Activated CD8-positive, alpha-beta memory T cell treated with anti-CD3 and anti-CD28 coated beads for 48 hours (primary cell): ENCODE measurements around the gene CHST12.

ENCODE experiments used
- DNase-seq, 3 experiments: peaks; one replicate each; pipeline ENCODE4 v3.0.0-alpha.2; 2020; ENCODE audit warnings: low read depth in 2 of 3, low spot score in 2 of 3

Gene CHST12

DNA sequence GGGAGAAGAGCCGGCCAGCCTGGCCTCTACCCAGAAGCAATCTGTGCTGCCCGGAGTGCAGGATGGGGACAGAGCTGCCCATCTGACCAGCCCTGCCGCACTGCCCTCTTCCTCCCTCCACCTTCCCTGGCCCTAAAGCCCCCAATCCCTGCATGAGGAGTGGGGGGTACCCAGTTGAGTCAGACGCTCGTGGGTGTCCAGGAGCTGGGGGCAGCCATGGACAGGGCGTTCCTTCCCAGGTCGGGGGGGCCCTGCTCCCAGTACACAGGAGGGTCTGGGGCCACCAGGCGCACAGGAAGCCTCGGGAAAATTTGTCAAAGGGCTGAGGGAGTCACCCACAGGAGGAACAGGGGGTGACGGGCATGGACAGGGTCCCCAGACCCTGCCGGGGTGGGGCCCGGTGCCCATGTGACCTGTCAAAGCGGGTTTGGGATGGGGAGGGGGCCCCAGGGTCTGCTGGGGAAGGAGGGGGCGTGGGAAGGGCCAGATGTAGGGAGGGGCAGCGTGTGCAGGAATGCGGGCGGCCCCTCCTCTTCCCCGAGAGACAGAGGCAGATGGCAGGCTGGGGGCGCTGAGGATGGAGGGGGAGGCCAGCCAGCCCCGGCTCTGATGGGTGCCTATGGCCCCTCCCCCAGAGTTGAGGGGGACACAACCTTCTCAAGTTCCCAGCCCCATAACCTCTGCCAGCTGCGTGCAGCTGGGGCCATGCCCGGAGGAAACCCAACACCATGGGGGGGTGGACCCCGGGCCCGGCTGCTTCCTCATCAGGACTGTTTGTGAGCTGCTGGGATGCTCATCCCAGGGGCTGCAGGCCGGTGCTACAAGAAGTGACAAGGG lies 94.3 kb downstream of the CHST12 start:
- DNase-seq, result no peak
